Spleen (tissue), 13 donors: ENCODE data around the gene MUC5B. TPM values are rescaled to one million over a fixed set of nuclear protein-coding genes. Genes with fewer than 3 reads are reported as not detected.
A peak's percentile ranks its signal among the peaks of the same experiment; 100 is the strongest.
"Not testable (repeated sequence)": the region's sequence is repeated elsewhere in the genome, so short reads cannot be mapped to it uniquely, and the experiment has no call there.

ENCODE experiments used
- DNase-seq: peaks from one replicate; pipeline ENCODE4 v3.0.0-alpha.2; 2020
- H3K27ac ChIP-seq, 8 donors: fragments of 200-600 bp; sonication (generic) in 7 of 8; 1 replicate in 4 of 8; 2 replicates in 4 of 8; pipeline versions ENCODE4 v1.5.0 to v1.8.0; 2016 to 2021; ENCODE audit warnings: inconsistent platforms in 4 of 8, mild to moderate bottlenecking in 4 of 8, moderate library complexity in 1 of 8
- H3K27me3 ChIP-seq, 7 donors: fragments of 200-600 bp; sonication (generic) in 6 of 7; replicated peaks in 1 of 7; 1 replicate in 4 of 7; 2 replicates in 3 of 7; pipeline versions ENCODE4 v1.5.0 to v1.8.0; 2016 to 2021; ENCODE audit warnings: inconsistent platforms in 3 of 7, mild to moderate bottlenecking in 1 of 7
- H3K36me3 ChIP-seq, 6 donors: fragments of 200-600 bp; sonication (generic) in 5 of 6; 1 replicate in 4 of 6; 2 replicates in 2 of 6; pipeline versions ENCODE4 v1.5.0 to v1.8.0; 2016 to 2021; ENCODE audit warnings: inconsistent platforms in 2 of 6
- H3K4me1 ChIP-seq, 6 donors: fragments of 200-600 bp; sonication (generic) in 5 of 6; 1 replicate in 3 of 6; 2 replicates in 3 of 6; pipeline versions ENCODE4 v1.5.0 to v1.8.0; 2016 to 2021; ENCODE audit warnings: inconsistent platforms in 3 of 6
- H3K4me3 ChIP-seq, 8 donors: fragments of 200-600 bp; sonication (generic) in 7 of 8; 1 replicate in 4 of 8; 2 replicates in 4 of 8; pipeline versions ENCODE4 v1.5.0 to v1.8.0; 2016 to 2021; ENCODE audit warnings: inconsistent platforms in 4 of 8, mild to moderate bottlenecking in 4 of 8, moderate library complexity in 2 of 8
- H3K9me3 ChIP-seq, 8 donors: fragments of 200-600 bp; sonication (generic) in 7 of 8; 1 replicate in 4 of 8; 2 replicates in 4 of 8; pipeline versions ENCODE4 v1.5.0 to v1.8.0; 2016 to 2021; ENCODE audit warnings: inconsistent platforms in 4 of 8
- POLR2A ChIP-seq, 3 donors: fragments of 450-650 bp; IDR thresholded peaks; one replicate each; pipeline ENCODE4 v1.5.1; 2017; ENCODE audit warnings: antibody characterized with exemption in 3 of 3, mild to moderate bottlenecking in 1 of 3
- POLR2AphosphoS5 ChIP-seq, 3 donors: sonication (generic); formaldehyde crosslinking; IDR thresholded peaks; one replicate each; pipeline ENCODE4 v1.5.1; 2017; ENCODE audit warnings: antibody characterized with exemption in 3 of 3
- WGBS, 5 donors: extraction: QIAGEN DNeasy Blood & Tissue Kit in 3 of 5; methylation state at CpG; one replicate each; pipeline versions ENCODE4 v1.1.5 to v1.1.7; 2013 to 2018; 5-methylcytosine and 5-hydroxymethylcytosine counted together
- intact Hi-C: fragments of 100-400 bp; cut with DNase I; formaldehyde crosslinking; loops from one replicate; pipeline ENCODE4 v1.15.0; 2023; ENCODE audit warnings: low total_unique reads
- long read RNA-seq, 2 donors: transcript quantifications; one replicate each; lab custom pipeline, GENCODE V29; 2026
- polyA plus RNA-seq, 3 donors: library from polyadenylated mRNA; stranded (reverse); fragments of 200-250 nt; gene quantifications; one replicate each; pipeline ENCODE4 v1.2.1, GENCODE V29; 2013
- total RNA-seq, 7 donors: library from RNA; depleted of rRNA in 3 of 7; stranded (reverse); fragments of >200 nt in 3 of 7; fragmentation: NEBNext Ultra II Directional in 4 of 7; extraction: Animal tissue kit (Norgen Biotek cat#: 25700) in 4 of 7; gene quantifications; one replicate each; pipeline versions ENCODE4 v1.1.0 to v1.2.1, GENCODE V29; 2016 to 2021
- TF ChIP-seq, protein P1 (sequence below), 11 experiments: fragments of 200-600 bp in 7 of 11; fragments of 450-650 bp in 4 of 11; sonication (generic) in 4 of 11; IDR thresholded peaks in 8 of 11; conservative IDR thresholded peaks in 3 of 11; 1 replicate in 7 of 11; 2 replicates in 4 of 11; pipeline versions ENCODE4 v1.4.0 to v1.8.0; 2016 to 2021; ENCODE audit warnings: antibody characterized with exemption in 11 of 11, inconsistent platforms in 4 of 11, mild to moderate bottlenecking in 1 of 11
- donor health status: healthy with polysubstance abuse.
- donor health status: DM: no; HTN: no; CAD: no; lungs with moderate emphysema.
- donor health status: DM: no; HTN: no; CAD: no.
- donor health status: Bipolar disorder and iron deficiency.
- donor health status: healthy.
- donor health status: DM: no; HTN: no; CAD: no.
- donor health status: DM: yes; HTN: yes; CAD: no.

MUC5B gene, protein sequence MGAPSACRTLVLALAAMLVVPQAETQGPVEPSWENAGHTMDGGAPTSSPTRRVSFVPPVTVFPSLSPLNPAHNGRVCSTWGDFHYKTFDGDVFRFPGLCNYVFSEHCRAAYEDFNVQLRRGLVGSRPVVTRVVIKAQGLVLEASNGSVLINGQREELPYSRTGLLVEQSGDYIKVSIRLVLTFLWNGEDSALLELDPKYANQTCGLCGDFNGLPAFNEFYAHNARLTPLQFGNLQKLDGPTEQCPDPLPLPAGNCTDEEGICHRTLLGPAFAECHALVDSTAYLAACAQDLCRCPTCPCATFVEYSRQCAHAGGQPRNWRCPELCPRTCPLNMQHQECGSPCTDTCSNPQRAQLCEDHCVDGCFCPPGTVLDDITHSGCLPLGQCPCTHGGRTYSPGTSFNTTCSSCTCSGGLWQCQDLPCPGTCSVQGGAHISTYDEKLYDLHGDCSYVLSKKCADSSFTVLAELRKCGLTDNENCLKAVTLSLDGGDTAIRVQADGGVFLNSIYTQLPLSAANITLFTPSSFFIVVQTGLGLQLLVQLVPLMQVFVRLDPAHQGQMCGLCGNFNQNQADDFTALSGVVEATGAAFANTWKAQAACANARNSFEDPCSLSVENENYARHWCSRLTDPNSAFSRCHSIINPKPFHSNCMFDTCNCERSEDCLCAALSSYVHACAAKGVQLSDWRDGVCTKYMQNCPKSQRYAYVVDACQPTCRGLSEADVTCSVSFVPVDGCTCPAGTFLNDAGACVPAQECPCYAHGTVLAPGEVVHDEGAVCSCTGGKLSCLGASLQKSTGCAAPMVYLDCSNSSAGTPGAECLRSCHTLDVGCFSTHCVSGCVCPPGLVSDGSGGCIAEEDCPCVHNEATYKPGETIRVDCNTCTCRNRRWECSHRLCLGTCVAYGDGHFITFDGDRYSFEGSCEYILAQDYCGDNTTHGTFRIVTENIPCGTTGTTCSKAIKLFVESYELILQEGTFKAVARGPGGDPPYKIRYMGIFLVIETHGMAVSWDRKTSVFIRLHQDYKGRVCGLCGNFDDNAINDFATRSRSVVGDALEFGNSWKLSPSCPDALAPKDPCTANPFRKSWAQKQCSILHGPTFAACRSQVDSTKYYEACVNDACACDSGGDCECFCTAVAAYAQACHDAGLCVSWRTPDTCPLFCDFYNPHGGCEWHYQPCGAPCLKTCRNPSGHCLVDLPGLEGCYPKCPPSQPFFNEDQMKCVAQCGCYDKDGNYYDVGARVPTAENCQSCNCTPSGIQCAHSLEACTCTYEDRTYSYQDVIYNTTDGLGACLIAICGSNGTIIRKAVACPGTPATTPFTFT (N-terminal part only)
- under 1 TPM in 1 of 7 donors, not detected in 6; 0.09 TPM for total RNA-seq
- polyA plus RNA-seq, result under 1 TPM in 2 of 3 donors, not detected in 1; under 0.01 TPM
- long read RNA-seq, donor 1, result 0 reads
- long read RNA-seq, donor 2, result 0 reads

DNA sequence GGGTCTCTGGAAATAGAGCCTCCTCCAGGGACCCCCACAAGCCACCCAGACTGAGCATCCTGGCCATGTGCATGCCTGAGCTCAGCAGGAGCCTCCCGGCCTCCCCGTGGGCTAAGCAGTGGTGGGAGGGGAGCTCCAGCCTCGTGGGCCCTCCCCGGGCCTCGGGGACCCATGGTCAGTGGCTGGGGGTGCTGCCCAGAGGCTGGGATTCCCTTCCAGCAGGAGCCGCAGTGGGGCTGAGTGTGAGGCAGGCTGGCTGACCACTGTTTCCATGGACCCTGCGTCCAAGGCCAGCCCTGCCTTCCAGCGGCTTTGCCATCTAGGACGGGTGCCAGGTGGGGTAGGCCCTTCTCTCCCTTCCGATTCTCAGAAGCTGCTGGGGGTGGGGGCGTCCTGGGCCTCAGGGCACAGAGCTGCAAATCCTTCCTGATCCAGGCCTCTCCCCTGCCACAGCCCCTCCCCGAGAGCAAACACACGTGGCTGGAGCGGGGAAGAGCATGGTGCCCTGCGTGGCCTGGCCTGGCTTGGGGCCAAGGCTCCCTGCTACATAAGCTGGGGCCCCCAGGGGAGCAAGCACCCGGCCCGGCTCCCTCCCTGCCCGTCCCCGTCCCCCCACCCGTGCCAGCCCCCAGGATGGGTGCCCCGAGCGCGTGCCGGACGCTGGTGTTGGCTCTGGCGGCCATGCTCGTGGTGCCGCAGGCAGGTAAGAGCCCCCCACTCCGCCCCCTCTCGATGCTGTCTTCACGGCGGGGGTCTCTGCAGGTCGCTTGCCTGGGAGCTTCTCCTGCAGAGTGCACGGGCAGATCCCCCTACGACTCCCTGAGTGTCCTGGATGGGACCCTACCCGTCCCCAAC lies at the start of gene MUC5B:
TSS of gene MUC5B (plus strand) at position 576 of the 855 bp plus-strand sequence. CDS start at position 634, 58 bp downstream.
- Histone ChIP-seq H3K4me3 (no peak within 1 kb of the TSS), H3K27ac (no peak within 1 kb of the TSS), H3K27me3 (peaks cover 0 to 94% (median 28%) of the 10 kb centered on the region in 7 donors), H3K4me1 (peaks cover 0 to 17% (median 6%) of the 10 kb centered on the region in 6 donors), H3K9me3 (no peaks in the 10 kb centered on the region), H3K36me3 (no peaks in the 10 kb centered on the region)
- WGBS, 5 donors, result 20 to 74% (median 71%) methylated on average over 1 to 36 of the region's 36 CpGs
- intact Hi-C loops, result no loop called here
- TF ChIP-seq, protein P1, sequence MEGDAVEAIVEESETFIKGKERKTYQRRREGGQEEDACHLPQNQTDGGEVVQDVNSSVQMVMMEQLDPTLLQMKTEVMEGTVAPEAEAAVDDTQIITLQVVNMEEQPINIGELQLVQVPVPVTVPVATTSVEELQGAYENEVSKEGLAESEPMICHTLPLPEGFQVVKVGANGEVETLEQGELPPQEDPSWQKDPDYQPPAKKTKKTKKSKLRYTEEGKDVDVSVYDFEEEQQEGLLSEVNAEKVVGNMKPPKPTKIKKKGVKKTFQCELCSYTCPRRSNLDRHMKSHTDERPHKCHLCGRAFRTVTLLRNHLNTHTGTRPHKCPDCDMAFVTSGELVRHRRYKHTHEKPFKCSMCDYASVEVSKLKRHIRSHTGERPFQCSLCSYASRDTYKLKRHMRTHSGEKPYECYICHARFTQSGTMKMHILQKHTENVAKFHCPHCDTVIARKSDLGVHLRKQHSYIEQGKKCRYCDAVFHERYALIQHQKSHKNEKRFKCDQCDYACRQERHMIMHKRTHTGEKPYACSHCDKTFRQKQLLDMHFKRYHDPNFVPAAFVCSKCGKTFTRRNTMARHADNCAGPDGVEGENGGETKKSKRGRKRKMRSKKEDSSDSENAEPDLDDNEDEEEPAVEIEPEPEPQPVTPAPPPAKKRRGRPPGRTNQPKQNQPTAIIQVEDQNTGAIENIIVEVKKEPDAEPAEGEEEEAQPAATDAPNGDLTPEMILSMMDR (IDR thresholded peaks at IDR 0.05 in 8 of 11, conservative IDR thresholded peaks at IDR 0.05 in 3 of 11), result no peak
- TF ChIP-seq POLR2AphosphoS5 (IDR thresholded peaks at IDR 0.05), result no peak
- peak; percentile 70 for DNase-seq

DNA sequence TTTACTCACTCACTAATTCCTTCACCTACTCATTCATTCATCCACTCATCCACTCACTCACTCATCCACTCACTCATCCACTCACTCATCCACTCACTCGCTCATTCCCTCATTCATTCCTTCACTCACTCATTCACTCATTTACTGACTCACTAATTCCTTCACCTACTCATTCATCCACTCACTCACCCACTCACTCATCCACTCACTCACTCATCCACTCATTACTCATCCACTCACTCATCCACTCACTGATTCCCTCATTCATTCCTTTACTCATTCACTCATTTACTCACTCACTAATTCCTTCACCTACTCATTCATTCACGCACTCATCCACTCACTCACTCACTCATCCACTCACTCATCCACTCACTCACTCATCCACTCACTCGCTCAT lies 49.5 kb upstream of the MUC5B start:
- intact Hi-C loops, H3K27me3 ChIP-seq, DNase-seq, H3K36me3 ChIP-seq, H3K9me3 ChIP-seq, H3K4me1 ChIP-seq, H3K4me3 ChIP-seq, H3K27ac ChIP-seq: not testable (repeated sequence)
- 88 to 95% (median 91%) methylated on average over 2 to 3 of the region's 3 CpGs for WGBS, 5 donors

DNA sequence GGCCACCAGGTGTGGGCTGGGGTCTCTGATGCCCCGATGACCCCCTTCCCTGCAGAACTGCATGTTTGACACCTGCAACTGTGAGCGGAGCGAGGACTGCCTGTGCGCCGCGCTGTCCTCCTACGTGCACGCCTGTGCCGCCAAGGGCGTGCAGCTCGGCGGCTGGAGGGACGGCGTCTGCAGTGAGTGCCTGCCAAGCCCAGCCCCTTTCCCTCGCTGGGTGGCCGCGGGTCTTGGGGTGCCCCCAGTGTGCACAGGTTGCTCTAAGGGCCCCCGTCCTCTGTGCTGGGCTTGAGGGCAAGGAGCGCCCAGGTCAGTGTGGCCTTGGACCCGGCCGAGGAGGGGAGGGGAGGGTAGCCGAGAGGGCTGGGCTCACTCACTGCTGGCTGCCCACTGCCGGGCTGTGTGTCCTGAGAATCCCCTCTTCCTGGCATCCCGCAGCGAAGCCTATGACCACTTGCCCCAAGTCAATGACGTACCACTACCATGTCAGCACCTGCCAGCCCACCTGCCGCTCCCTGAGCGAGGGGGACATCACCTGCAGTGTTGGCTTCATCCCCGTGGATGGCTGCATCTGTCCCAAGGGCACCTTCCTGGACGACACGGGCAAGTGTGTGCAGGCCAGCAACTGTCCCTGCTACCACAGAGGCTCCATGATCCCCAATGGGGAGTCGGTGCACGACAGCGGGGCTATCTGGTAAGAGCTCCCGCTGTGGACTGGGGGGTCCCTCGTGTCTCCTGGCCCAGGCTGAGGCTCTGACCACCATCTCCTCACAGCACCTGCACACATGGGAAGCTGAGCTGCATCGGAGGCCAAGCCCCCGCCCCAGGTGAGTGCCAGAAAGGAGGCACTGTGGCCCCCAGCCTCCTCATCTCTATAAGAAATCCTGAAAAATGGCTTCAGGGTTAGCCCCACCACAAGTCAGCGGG lies 48.2 kb upstream of the MUC5B start:
- intact Hi-C loops, result no loop called here
- WGBS, 5 donors, result 91 to 94% (median 93%) methylated on average over 31 to 39 of the region's 39 CpGs
- DNase-seq, result no peak

More for the DNA sequence above, 48.2 kb upstream of the MUC5B start:
- Histone ChIP-seq H3K9me3 (no peaks in the 10 kb centered on the region), H3K36me3 (no peaks in the 10 kb centered on the region), H3K27ac (no peak overlapping the region), H3K27me3 (peaks cover 0 to 12% (median 0%) of the 10 kb centered on the region in 7 donors), H3K4me1 (no peaks in the 10 kb centered on the region), H3K4me3 (no peak overlapping the region)
- TF ChIP-seq, protein P1 (IDR thresholded peaks at IDR 0.05 in 8 of 11, conservative IDR thresholded peaks at IDR 0.05 in 3 of 11), result no peak
- TF ChIP-seq POLR2AphosphoS5 (IDR thresholded peaks at IDR 0.05) (no peak), POLR2A (IDR thresholded peaks at IDR 0.05) (no peak)
